ENCODE measurements around the gene AGTR1. TPM values are rescaled to one million over a fixed set of nuclear protein-coding genes. Genes with fewer than 3 reads are reported as not detected.

Gene AGTR1
- total RNA-seq, 4 donors from 2014 or later, result 11.0 to 28.2 (median 21.8) TPM

DNA sequence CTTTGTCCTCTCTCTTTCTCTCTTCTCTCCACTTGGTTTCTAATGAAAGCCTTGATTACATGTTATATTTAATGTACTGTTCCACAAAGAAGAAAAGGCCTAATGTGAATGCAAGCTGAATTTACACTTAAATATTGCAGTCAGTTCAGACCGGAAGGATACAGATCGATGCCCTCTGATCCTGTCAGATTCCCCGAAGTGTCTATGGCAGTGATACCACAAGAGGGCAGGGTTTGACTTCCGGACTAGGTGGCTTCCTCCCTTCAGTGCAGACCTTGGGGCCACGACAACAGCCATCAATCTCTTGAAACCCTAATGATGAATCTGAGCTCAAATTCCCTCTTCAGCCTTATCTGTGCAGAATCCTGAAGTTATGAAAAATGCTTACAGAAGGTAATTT lies 29.5 kb downstream of the AGTR1 start:
- no peak overlapping the region for H3K4me3 ChIP-seq (replicated peaks in 1 of 3)
- intact Hi-C loops (cut with DNase I), result no loop called here
- H3K36me3 ChIP-seq, result no peaks in the 10 kb centered on the region
- 51 to 63% methylated on average over 5 of the region's 5 CpGs for WGBS, 2 donors
- TF ChIP-seq POLR2A (IDR thresholded peaks at IDR 0.05), result no peak
- TF ChIP-seq, protein P1, sequence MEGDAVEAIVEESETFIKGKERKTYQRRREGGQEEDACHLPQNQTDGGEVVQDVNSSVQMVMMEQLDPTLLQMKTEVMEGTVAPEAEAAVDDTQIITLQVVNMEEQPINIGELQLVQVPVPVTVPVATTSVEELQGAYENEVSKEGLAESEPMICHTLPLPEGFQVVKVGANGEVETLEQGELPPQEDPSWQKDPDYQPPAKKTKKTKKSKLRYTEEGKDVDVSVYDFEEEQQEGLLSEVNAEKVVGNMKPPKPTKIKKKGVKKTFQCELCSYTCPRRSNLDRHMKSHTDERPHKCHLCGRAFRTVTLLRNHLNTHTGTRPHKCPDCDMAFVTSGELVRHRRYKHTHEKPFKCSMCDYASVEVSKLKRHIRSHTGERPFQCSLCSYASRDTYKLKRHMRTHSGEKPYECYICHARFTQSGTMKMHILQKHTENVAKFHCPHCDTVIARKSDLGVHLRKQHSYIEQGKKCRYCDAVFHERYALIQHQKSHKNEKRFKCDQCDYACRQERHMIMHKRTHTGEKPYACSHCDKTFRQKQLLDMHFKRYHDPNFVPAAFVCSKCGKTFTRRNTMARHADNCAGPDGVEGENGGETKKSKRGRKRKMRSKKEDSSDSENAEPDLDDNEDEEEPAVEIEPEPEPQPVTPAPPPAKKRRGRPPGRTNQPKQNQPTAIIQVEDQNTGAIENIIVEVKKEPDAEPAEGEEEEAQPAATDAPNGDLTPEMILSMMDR (IDR thresholded peaks at IDR 0.05), result no peak
- no peaks in the 10 kb centered on the region for H3K9me3 ChIP-seq
- H3K4me1 ChIP-seq, result no peaks in the 10 kb centered on the region
- no peak overlapping the region for H3K27ac ChIP-seq
- no peak for DNase-seq
- H3K27me3 ChIP-seq, result no peaks in the 10 kb centered on the region

DNA sequence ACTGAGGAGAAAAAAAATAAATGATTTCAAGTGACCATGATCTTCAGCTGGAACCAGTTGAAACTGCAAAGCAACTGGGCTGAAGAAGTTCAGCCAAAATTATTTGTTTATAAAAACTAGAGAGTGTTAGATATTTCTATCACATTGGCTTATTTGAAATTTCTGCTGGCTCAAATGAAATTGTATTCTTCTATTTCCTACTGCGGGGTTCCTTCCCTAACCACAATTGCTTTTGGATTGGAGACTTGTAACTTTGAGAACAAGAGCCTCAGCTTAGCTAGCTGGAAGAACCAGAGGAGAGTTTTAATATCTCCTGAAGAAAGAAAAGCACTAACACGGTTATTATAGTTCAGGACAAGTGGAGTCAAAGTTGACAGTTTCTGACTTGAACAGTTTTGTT lies 31.1 kb downstream of the AGTR1 start:
- Histone ChIP-seq H3K27ac (no peak overlapping the region), H3K36me3 (no peaks in the 10 kb centered on the region), H3K9me3 (no peaks in the 10 kb centered on the region), H3K4me3 (replicated peaks in 1 of 3) (no peak overlapping the region), H3K4me1 (no peaks in the 10 kb centered on the region), H3K27me3 (no peaks in the 10 kb centered on the region)
- TF ChIP-seq, protein P1 (IDR thresholded peaks at IDR 0.05), result no peak
- TF ChIP-seq POLR2A (IDR thresholded peaks at IDR 0.05), result no peak
- WGBS, 2 donors, result 46 to 48% methylated on average over 2 of the region's 2 CpGs
- DNase-seq, result no peak
- intact Hi-C loops (cut with DNase I), result no loop called here

DNA sequence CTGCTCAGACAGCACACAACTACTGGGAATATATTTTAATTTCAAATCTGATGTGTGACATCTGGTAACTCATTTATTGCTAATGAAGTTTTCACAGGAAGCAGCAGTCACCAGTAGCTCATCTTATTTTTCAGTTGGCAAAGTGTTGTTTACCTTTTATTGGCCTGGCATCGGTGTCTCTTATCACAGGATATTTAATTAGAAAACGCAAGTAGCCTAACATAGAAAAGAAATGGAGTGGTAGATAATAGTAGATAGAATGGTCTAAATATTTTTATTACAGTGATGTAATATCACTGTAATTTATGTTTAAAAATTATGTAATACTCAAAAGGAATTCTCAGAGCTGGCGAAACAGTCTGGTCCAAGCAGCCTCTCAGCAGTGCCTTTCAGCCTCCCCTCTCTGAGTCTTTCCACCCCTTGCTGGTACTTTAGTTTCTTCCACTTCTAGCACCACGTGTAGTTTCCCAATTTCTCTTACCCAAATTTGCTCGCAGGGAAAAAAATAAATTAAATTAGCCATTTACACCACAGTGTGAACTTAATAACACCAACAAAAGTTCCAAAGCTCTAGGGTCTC lies 31.9 kb downstream of the AGTR1 start:
- 69 to 75% methylated on average over 5 of the region's 5 CpGs for WGBS, 2 donors
- TF ChIP-seq, protein P1 (IDR thresholded peaks at IDR 0.05), result no peak
- no peak for TF ChIP-seq POLR2A (IDR thresholded peaks at IDR 0.05)
- Histone ChIP-seq H3K36me3 (no peaks in the 10 kb centered on the region), H3K4me1 (no peaks in the 10 kb centered on the region), H3K4me3 (replicated peaks in 1 of 3) (no peak overlapping the region), H3K27ac (no peak overlapping the region), H3K27me3 (no peaks in the 10 kb centered on the region), H3K9me3 (no peaks in the 10 kb centered on the region)
- DNase-seq, result no peak
- intact Hi-C loops (cut with DNase I), result no loop called here

DNA sequence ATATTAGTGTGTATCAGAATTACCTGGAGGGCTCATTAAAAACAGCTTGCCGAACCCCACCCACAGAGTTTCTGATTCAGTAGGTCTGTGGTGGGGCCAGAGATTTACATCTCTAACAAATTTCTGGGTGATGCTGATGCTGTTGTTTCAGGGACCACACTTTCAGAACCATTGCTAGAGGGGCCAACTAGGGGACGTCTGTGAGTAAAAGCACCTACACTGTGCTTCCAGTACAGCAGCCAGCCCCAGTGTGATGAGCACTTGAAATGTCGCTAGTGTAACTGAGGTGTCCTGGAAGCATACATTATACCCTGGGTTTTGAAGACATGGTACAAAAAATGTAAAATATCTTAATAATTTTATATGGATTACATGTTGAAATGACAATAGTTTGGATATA lies 33.0 kb downstream of the AGTR1 start:
- 72 to 86% methylated on average over 3 of the region's 3 CpGs for WGBS, 2 donors
- no peak for TF ChIP-seq POLR2A (IDR thresholded peaks at IDR 0.05)
- TF ChIP-seq, protein P1 (IDR thresholded peaks at IDR 0.05), result no peak
- Histone ChIP-seq H3K27me3 (no peaks in the 10 kb centered on the region), H3K4me1 (no peaks in the 10 kb centered on the region), H3K4me3 (replicated peaks in 1 of 3) (no peak overlapping the region), H3K36me3 (no peaks in the 10 kb centered on the region), H3K9me3 (no peaks in the 10 kb centered on the region), H3K27ac (no peak overlapping the region)
- DNase-seq, result no peak
- intact Hi-C loops (cut with DNase I), result no loop called here

DNA sequence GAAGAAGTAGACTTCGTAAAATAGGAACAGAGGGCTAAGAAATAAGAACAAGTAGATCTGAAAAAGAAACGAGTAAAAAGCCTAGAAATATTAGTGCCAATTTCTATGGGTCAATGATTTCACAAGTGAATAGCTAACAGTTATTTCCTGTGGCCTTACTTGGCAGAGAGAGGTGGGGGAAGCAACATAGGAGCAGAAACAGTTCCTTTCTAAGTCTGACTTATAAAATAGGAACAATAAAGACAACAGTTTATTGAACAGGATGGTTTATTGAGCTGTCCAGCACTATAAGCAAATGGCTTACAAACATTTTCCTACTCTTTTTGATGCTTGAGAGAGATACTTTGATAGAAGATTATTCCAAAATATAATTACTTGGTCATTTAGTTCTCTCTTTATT lies 37.9 kb downstream of the AGTR1 start:
- Histone ChIP-seq H3K27ac (no peak overlapping the region), H3K9me3 (no peaks in the 10 kb centered on the region), H3K4me1 (no peaks in the 10 kb centered on the region), H3K36me3 (no peaks in the 10 kb centered on the region), H3K4me3 (replicated peaks in 1 of 3) (no peak overlapping the region), H3K27me3 (no peaks in the 10 kb centered on the region)
- WGBS, 2 donors, result 39 to 45% methylated on average over 2 of the region's 2 CpGs
- TF ChIP-seq POLR2A (IDR thresholded peaks at IDR 0.05), result no peak
- TF ChIP-seq, protein P1 (IDR thresholded peaks at IDR 0.05), result no peak
- no peak for DNase-seq
- intact Hi-C loops (cut with DNase I), result no loop called here
